H1 (cell line): ENCODE results near the gene CHST9. TPM values are rescaled to one million over a fixed set of nuclear protein-coding genes. Genes with fewer than 3 reads are reported as not detected.

Experiments
- CHD7 ChIP-seq: fragments of 300-600 bp; sonication (generic); IDR thresholded peaks from 2 replicates; pipeline ENCODE4 v1.7.1; 2012; ENCODE audit warnings: low read length, moderate library complexity, mild to moderate bottlenecking, inconsistent platforms; ENCODE audit not compliant: insufficient replicate concordance
- polyA plus RNA-seq, 7 experiments: library from polyadenylated mRNA; depleted of rRNA in 3 of 7; stranded (reverse) in 5 of 7; unstranded in 2 of 7; fragments of >200 nt in 5 of 7; fragments of 200-250 nt in 2 of 7; gene quantifications; 1 replicate in 5 of 7; 2 replicates in 1 of 7; 4 replicates in 1 of 7; pipeline versions ENCODE4 v1.2.1 to v1.2.3, GENCODE V29; 2011 to 2013; ENCODE audit warnings: missing spikeins in 2 of 7, mixed read lengths in 2 of 7
- total RNA-seq: library from RNA; stranded (reverse); fragmentation: NEBNext Ultra II Directional; extraction: Animal tissue kit (Norgen Biotek cat#: 25700); gene quantifications from 2 replicates; pipeline ENCODE4 v1.2.1, GENCODE V29; 2021

CHST9 gene
- total and polyA plus RNA-seq, 2 of the 8 experiments (the other 6 are each of a cell fraction or from before 2014, with no cell fraction given): 3.2 to 24.3 TPM

- no peak for TF ChIP-seq CHD7
- TF ChIP-seq, all 59 proteins: peak for 0
Observed at GRCh38 chr18:27114842-27115241, 70.3 kb downstream of the CHST9 start (continued).
